Transverse colon (tissue), 4 donors: ENCODE data around the gene CCDC154. TPM values are rescaled to one million over a fixed set of nuclear protein-coding genes. Genes with fewer than 3 reads are reported as not detected.

Source experiments
- DNase-seq: peaks from one replicate; pipeline ENCODE4 v3.0.0-alpha.2; 2019
- H3K27ac ChIP-seq, 4 donors: fragments of 200-600 bp; sonication (generic); 2 replicates each; pipeline ENCODE4 v1.5.1; 2016 to 2018; ENCODE audit warnings: inconsistent platforms in 4 of 4
- H3K27me3 ChIP-seq: fragments of 200-600 bp; sonication (generic); 2 replicates; pipeline ENCODE4 v1.5.1; 2017; ENCODE audit warnings: inconsistent platforms
- H3K36me3 ChIP-seq, 4 donors: fragments of 200-600 bp; sonication (generic); 2 replicates each; pipeline ENCODE4 v1.5.1; 2017 to 2019; ENCODE audit warnings: inconsistent platforms in 4 of 4
- H3K4me1 ChIP-seq, 4 donors: fragments of 200-600 bp; sonication (generic); 2 replicates each; pipeline ENCODE4 v1.5.1; 2017 to 2020; ENCODE audit warnings: inconsistent platforms in 4 of 4
- H3K4me3 ChIP-seq, 4 donors: fragments of 200-600 bp; sonication (generic); 1 replicate in 1 of 4; 2 replicates in 3 of 4; pipeline versions ENCODE4 v1.5.1 to v1.6.1; 2017 to 2019; ENCODE audit warnings: inconsistent platforms in 4 of 4
- H3K9me3 ChIP-seq, 2 donors: fragments of 200-600 bp; sonication (generic); 2 replicates each; pipeline ENCODE4 v1.5.1; 2017 to 2019; ENCODE audit warnings: inconsistent platforms in 2 of 2
- CTCF ChIP-seq, 5 experiments: fragments of 200-600 bp in 3 of 5; fragments of 450-650 bp in 2 of 5; sonication (generic) in 3 of 5; IDR thresholded peaks; 1 replicate in 2 of 5; 2 replicates in 3 of 5; pipeline ENCODE4 v1.5.1; 2016 to 2017; ENCODE audit warnings: antibody characterized with exemption in 5 of 5, inconsistent platforms in 3 of 5, mild to moderate bottlenecking in 2 of 5, moderate library complexity in 1 of 5
- EP300 ChIP-seq: sonication (generic); formaldehyde crosslinking; IDR thresholded peaks from one replicate; pipeline ENCODE4 v1.6.1; 2017; ENCODE audit warnings: antibody characterized with exemption, low read depth
- POLR2A ChIP-seq: fragments of 450-650 bp; IDR thresholded peaks from one replicate; pipeline ENCODE4 v1.6.1; 2016; ENCODE audit warnings: antibody characterized with exemption, mild to moderate bottlenecking, moderate library complexity
- POLR2AphosphoS5 ChIP-seq, 3 donors: sonication (generic); formaldehyde crosslinking; IDR thresholded peaks; one replicate each; pipeline ENCODE4 v1.6.1; 2016; ENCODE audit warnings: antibody characterized with exemption in 3 of 3
- WGBS, 2 donors: methylation state at CpG; one replicate each; pipeline ENCODE4 v1.1.5; 2018; ENCODE audit warnings: low coverage in 1 of 2; 5-methylcytosine and 5-hydroxymethylcytosine counted together
- in situ Hi-C, 4 donors: fragments of 200-750 bp; cut with MboI; loops; one replicate each; pipeline versions ENCODE4 v1.15.0 to v1.15.1; 2017; ENCODE audit warnings: low sequenced_read_pairs in 3 of 4, low pct_ligation_motif_present in 1 of 4, low pct_unique_long_range_greater_than_20kb in 1 of 4
- intact Hi-C: fragments of 100-400 bp; cut with DNase I; formaldehyde crosslinking; loops from one replicate; pipeline ENCODE4 v1.15.1; 2023; ENCODE audit warnings: low total_unique reads
- total RNA-seq, 4 donors: library from RNA; depleted of rRNA; stranded (reverse); fragments of >200 nt; gene quantifications; one replicate each; pipeline ENCODE4 v1.1.0, GENCODE V29; 2016

CCDC154 gene
- total RNA-seq, 4 donors from 2014 or later = 0.16 to 0.41 TPM; not detected in 2

- no peaks in the 10 kb centered on the region for H3K36me3 ChIP-seq
- intact Hi-C loops (no loop called here), in situ Hi-C loops (no loop called here)
- 3 to 30% methylated on average over 2 to 77 of the region's 85 CpGs for WGBS, 2 donors
- peak; percentile 67 for DNase-seq
- peak overlapping the region; percentile 86 to 98 (median 92) for H3K4me3 ChIP-seq
- no peaks in the 10 kb centered on the region for H3K27me3 ChIP-seq
- peak overlapping the region; percentile 86 to 93 (median 91) for H3K27ac ChIP-seq
- peaks cover 0 to 26% (median 11%) of the 10 kb centered on the region in 4 donors for H3K4me1 ChIP-seq
- no peaks in the 10 kb centered on the region for H3K9me3 ChIP-seq
- no peak for TF ChIP-seq EP300
- TF ChIP-seq CTCF (IDR thresholded peaks at IDR 0.05) = peak; percentile 63 to 70 (median 68)
- TF ChIP-seq POLR2A = peak; percentile 14
- TF ChIP-seq POLR2AphosphoS5 (IDR thresholded peaks at IDR 0.05) = peak in 1 of 3 donors; percentile 38
Observed at GRCh38 chr16:1413684-1414531, 30.4 kb downstream of the CCDC154 start.

- in situ Hi-C loops = no loop called here
- H3K36me3 ChIP-seq = no peaks in the 10 kb centered on the region
- intact Hi-C loops = no loop called here
- TF ChIP-seq EP300 (no peak), CTCF (IDR thresholded peaks at IDR 0.05) (no peak), POLR2A (no peak), POLR2AphosphoS5 (IDR thresholded peaks at IDR 0.05) (no peak)
- H3K27me3 ChIP-seq = no peaks in the 10 kb centered on the region
- DNase-seq = no peak
- no peak overlapping the region for H3K27ac ChIP-seq
- peaks cover 5 to 28% (median 18%) of the 10 kb centered on the region in 4 donors for H3K4me1 ChIP-seq
- no peaks in the 10 kb centered on the region for H3K9me3 ChIP-seq
- WGBS, 2 donors = 100% methylated on average over 2 of the region's 2 CpGs; no CpG with 5 or more reads in 1 of the 2 donors
- no peak overlapping the region for H3K4me3 ChIP-seq
Observed at GRCh38 chr16:1412847-1413246, 31.5 kb downstream of the CCDC154 start.

- intact Hi-C loops (no loop called here), in situ Hi-C loops (no loop called here)
- Histone ChIP-seq H3K4me1 (peaks cover 5 to 23% (median 11%) of the 10 kb centered on the region in 4 donors), H3K4me3 (peak overlapping the region; percentile 25 to 51 (median 40)), H3K27me3 (no peaks in the 10 kb centered on the region), H3K36me3 (no peaks in the 10 kb centered on the region), H3K9me3 (no peaks in the 10 kb centered on the region), H3K27ac (peak overlapping the region; percentile 58 to 75 (median 66))
- WGBS, 2 donors = 3 to 5% methylated on average over 5 to 41 of the region's 42 CpGs
- TF ChIP-seq POLR2A (no peak), POLR2AphosphoS5 (IDR thresholded peaks at IDR 0.05) (peak in 1 of 3 donors; percentile 44)
- DNase-seq = peak; percentile 96
Observed at GRCh38 chr16:1408171-1408837, 36.1 kb downstream of the CCDC154 start.

- 25% methylated on average over 11 of the region's 11 CpGs; no CpG with 5 or more reads in 1 of the 2 donors for WGBS, 2 donors
- TF ChIP-seq EP300 (no peak), POLR2A (no peak), CTCF (IDR thresholded peaks at IDR 0.05) (no peak), POLR2AphosphoS5 (IDR thresholded peaks at IDR 0.05) (no peak)
- no peak for DNase-seq
- in situ Hi-C loops = no loop called here
- Histone ChIP-seq H3K36me3 (peaks cover 0 to 5% (median 0%) of the 10 kb centered on the region in 4 donors), H3K9me3 (no peaks in the 10 kb centered on the region), H3K27me3 (no peaks in the 10 kb centered on the region), H3K4me1 (peaks cover 5 to 17% (median 11%) of the 10 kb centered on the region in 4 donors), H3K4me3 (peak overlapping the region in 3 of 4 donors; percentile 37 to 51 (median 43)), H3K27ac (peak overlapping the region; percentile 7 to 75 (median 66))
- intact Hi-C loops = no loop called here
Observed at GRCh38 chr16:1407753-1408152, 36.6 kb downstream of the CCDC154 start.
